Non-pigmented ciliary epithelial cell (primary cell): ENCODE measurements around the gene ITPK1.

Experiments used
- DNase-seq: peaks from one replicate; pipeline ENCODE4 v3.0.0-alpha.2; 2010; ENCODE audit warnings: low read depth

The ITPK1 gene

DNA sequence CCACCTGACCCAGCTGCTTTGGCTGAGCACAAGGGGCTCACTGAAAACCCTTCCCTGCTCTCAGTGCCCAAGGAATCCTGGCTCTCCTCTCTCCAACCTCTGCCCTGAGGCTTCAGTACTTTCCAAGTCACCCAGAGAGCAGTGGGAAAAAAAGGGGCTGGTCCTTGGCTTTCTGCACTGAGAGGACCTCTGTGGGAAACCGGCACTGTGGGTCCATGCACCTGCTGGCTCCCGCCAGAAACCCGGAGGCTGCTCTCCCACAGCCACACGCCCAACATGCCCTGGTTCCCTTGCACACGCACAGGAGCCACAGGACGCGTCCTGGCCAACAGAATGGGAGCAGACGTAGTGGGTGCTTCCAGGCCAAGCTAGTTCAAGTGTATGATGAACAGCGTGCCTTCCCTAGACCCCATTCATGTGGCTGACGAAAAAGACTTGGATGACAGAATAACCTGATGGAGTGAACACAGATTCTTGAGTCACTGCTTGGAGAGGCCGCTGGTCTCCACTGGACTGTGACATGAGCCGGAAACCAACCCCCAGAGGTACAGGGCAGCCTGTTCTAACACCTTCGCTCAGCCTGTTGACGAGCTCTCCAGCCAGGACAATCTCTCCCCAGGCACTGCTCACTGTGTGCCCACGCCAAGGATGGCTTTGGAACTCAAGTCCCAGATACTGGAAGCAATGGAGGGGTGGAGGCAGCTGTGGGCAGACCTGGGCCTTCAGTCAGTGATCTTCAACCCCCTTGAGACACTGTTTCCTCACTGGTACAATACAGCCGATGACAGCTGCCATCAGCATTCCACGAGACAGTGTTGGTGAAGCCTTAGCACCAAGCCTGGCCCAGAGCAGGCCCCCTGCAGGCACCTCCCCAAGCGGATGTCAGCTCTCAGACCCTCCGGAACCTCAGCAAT, 87.7 kb downstream of the ITPK1 start:
- DNase-seq = no peak

DNA sequence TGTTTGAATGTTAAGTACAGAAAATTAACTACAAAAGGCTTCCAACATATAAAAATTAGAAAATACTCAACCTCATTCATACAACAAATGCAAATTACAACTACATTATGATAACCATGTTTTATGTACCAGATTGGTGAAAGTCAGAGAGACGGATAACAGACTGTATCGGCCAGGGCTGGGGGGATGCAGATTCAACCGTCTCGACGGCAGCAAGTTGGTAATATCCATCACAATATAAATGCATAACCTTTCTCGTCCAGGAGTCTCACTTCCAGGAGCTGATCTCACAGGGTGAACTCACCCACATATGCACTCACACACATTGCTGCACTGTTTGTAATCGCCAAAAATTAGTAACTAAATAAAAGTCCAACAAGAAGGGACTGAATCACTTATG, 89.4 kb downstream of the ITPK1 start:
- DNase-seq = no peak

DNA sequence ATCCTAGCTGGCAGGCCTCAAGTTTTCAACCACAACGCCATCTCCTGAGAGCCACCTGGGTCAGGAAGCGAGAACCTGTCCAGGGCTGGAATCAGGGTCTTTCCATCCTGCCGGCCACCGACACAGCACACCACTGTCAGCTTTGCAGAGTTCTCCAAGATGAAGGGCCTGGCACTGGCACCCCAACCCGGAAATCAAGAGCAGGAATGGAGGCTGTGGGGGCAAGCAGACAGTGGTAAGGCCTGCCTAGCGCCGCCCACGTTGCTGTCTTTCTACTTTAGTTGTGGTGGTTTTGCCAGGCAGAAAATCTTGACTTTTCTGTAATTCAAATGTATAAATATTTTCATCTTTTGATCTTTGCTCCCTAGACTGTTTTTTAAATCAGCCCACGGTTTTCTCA, 90.7 kb downstream of the ITPK1 start:
- DNase-seq = no peak

DNA sequence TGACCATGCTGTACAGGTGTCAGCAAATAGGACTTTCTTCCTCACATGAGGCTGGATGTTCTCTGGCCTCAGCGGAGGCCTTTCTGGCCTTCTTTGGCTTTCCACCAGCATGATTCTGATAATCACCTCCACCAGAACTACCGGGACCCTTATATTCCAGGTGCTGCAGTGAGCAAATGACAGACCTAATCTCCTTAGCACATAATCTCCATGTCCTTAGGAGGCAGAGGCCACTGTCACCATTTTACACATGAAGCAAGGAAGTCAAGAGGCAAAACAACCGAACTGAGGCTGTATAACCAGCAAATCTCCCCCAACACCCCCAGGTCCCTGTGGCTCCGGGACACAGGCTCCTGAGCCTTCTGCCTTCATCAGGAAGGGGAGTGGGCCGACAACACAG, 91.2 kb downstream of the ITPK1 start:
- no peak for DNase-seq

DNA sequence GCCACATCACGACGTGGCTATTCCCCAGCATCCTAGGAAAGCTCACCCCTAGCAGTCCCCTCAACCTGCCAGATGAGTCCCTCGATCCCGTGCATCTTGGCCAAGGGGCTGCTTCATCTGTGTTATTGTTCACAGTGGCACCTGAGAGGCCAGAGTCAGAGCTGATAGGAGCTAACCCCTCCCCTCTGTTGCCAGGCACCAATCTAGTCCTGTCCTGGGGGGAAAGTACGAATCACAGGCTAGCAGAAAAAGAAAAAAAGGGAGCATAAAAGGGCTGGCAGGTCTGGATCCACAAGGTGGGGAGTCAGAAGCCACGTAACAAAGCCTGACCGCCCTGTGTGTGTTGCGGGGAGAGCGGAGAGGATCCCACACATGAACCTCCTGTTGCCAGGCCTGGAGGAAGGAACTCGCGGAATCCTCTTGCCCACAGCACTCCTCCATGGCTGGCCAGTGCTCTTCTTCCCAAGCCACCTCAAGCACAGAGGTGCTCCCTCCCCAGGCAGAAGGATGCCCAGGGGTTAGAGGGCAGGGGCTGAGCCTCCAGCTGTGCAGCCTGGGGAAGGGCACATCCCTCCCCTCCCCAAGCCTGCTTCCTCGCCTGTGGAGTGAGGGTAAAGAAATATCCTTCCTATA, 91.8 kb downstream of the ITPK1 start:
- no peak for DNase-seq

DNA sequence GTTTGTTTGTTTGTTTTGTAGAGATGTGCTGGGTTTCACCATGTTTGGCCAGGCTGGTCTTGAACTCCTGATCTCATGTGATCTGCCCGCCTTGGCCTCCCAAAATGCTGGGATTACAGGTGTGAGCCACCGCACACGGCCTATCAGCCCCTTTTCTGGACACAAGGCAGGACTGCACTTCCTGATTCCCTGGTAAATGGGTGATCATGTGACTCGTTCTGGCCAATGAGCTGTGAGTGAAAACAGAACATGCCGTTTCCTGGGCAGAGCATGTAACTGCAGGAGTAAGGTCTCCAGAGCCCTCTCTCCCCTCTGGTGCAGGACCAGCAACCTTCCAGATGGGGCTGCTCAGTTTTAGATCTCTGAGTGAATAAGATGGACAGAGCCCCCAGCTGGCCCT, 92.7 kb downstream of the ITPK1 start:
- no peak for DNase-seq

DNA sequence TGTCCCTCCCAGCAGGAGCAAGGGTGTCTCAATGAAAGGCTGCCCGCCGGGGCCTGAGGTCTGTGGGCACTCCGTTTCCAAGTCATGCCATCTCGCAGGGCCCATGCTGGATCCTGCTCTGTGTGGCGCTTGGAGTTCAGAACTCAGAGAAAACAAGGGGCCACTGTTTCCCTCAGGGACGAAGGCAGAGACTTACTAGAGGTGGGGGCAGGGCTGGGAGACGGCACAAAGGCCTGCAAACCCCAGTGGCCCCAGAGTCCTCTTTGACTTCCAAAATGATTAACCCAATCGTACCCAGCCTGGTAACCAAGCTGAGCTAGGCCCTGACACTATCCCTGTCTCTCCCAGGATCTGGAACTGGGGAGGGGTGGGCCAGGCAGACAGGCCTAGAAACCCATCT, 95.8 kb downstream of the ITPK1 start:
- no peak for DNase-seq

DNA sequence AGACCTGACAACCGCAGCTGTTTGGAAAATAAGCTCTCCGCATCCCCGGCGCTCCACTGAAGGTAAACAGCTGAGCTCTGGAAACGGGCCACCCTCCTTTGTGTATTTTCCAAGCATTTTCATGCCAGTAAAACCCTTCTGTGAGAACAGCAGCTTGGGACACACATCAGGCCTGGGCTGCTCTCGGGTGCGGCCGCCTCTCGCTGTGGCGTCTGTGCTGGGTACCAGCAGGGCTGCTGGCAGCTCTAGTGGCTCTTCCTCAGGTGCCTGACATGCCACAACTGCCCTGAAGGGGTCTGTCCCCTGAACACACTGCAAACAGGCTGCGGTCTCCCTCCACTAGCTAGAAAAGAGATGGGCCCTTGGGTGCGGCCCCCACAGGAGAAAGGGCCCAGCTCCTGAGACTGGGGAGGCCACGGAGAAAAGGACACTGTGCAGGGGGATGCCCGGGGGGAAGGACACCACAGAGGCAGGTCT, 96.3 kb downstream of the ITPK1 start:
- no peak for DNase-seq

DNA sequence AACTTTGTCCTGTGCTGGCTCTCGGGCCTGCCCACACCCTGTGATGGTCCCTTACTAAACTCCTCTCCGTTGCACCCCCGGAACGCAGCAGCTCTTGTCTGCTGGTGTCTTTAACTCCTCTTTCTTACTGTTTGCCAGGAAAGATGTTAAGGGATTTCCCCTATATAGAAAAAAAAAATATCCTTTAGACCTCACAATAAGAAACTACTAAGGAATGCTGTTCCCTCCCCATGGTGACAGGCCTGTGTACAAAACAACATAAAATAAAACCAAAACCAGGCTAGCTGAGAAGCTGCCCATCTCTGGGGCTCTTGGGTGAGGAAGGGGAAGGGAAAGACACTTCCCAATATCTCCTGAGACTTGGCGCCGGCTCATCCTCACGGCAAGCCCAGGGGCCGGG, 97.4 kb downstream of the ITPK1 start:
- no peak for DNase-seq

DNA sequence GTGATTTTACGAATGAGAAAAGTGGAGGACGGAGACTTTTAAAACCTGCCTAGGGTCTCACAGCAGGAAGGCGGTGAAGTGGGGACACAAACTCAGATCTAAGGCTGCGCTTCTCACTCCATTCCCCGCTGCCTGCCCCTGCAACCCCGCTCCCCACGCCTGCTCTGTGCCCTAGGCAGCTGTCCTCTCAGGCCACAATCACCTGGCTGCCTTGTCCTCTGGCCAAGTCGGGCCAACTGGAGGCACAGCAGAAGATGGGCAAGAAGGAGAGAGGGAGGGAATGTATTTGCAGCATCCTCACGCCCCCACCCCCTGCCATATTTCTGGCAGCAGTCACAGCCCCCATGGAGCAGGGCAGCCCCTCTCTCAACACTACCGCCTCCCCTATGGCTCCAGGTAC, 97.8 kb downstream of the ITPK1 start:
- no peak for DNase-seq

DNA sequence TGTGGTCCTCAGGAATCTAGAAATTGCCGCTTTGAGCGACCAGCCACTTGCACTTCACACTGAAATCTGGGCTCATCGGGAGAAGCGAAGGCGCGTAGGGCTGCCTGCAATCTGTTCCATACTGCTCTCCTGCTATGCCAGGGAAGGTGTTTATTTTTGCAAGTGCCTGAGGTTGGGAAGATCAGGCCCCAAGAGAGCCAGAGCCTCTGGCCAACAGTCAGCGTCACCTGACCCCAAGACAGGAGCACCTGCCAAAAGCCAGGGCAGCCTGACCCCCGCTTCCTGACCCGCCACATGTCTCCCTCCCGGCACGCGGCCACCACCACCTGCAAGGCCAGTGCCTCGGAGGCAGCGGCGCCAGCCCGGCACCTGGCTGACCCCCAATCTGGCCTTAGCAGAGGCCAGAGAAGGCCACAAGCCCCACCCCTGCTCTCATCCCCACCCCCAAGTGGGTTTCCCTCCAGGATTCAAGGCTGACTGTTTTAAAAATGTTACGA, 98.4 kb downstream of the ITPK1 start:
- no peak for DNase-seq

DNA sequence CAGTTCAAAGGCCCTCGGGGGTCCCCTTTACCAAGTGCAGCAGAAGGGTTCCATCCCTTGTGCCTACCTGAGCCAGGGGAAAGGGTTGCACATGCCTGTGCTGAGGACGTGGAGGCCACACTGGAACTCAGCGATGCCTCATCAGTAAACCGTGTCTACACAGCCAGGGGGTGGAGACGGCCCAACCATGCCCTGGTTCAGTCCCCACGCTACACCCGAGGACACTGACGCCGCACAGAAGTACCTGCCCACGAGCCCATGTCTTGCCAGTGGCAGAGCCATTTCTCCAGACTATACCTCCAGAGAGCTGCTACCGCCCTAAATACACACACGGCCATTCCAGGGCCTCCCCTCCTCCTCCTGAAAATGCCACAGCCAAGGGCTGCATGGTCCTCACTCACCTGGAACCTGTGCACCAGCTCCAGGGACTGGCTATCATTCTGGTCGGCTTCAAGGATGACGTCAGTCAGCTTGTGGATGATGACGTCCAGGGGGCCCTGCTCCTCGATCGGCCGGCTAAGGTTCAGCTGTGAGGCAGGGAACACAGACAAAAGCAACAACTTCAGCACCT, 99.4 kb downstream of the ITPK1 start:
- DNase-seq = no peak

DNA sequence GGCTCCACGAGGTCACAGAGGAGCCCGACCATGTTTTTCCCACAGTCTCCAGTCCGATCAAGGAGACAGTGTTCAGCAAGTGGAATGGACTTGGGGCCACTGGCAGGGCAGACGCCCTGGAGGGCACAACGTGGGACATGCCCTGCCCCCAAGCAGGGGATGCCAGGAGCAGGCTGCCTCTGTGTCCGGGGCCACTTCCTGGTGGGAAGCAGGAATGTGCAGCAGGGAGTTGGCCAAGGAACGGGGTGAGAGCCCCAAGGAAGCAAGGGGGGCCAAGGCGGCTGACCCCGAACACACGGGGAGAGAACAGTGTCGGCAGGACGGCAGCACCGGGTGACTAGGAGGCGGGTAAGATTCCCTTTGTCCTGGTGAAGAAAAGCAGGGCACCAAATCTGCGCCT, 100.2 kb downstream of the ITPK1 start:
- no peak for DNase-seq

DNA sequence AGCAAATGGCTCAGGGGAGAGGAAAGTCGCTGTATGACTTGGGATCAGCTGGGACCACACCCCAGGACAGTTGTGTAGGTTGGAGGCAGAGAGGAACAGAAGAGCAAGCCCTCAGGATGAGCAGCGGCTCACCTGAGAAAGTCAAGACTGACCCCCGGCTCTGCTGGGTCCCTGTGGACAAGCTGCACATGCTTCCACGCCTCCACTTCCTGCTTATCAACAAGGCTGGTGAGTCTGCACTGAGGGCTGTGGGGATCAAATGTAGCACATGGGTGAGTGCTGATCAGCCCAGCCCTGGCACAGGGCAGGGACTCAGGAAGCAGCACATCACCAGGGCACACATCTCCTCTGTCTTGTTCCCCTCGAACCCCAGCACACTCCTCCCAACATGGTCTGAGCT, 100.7 kb downstream of the ITPK1 start:
- DNase-seq = no peak

DNA sequence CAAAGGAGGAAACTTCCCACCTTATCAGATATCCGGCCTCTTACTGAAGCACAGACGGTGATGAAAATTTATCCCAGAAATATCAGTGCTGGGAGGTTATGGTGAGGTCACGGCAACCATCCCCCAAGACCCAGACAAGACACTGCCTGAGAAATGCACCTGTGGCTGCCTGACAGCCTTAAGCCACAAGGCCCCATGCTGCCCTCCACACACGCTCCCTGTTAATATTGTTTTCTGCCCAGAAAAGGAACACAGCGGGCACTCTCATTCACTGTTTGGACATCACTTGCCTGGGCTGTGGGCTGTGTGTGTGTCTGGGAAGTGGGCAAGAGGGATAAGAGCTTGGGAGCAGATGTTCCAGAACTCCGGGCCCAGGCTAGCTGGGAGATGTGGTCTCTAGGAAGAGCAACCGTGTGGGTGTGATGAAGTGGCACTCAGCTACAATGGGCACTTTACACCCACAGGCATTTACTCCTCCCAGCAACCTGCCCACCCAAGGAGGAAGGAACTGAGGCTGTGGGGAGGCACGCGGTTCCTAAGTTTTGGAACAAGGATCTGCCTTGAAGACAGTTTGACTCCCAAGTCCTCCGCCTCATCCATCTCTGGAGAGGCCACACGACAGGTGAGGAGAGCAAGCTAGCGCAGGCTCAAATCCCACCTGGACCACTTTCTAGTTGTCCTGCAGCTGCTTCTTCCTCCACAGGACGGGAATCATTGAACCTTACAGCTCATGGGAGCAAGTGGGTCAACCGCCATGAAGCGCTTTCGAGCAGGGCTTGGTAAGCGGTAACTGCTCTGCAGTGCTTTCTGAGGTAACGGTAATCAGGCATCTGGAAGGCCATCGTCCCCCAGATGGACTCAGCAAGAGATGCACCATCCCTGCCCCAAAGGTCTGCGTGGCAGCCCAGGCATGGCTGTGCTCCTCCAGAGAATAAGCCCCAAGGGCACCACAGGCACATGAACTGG, 101.4 kb downstream of the ITPK1 start:
- DNase-seq = no peak

DNA sequence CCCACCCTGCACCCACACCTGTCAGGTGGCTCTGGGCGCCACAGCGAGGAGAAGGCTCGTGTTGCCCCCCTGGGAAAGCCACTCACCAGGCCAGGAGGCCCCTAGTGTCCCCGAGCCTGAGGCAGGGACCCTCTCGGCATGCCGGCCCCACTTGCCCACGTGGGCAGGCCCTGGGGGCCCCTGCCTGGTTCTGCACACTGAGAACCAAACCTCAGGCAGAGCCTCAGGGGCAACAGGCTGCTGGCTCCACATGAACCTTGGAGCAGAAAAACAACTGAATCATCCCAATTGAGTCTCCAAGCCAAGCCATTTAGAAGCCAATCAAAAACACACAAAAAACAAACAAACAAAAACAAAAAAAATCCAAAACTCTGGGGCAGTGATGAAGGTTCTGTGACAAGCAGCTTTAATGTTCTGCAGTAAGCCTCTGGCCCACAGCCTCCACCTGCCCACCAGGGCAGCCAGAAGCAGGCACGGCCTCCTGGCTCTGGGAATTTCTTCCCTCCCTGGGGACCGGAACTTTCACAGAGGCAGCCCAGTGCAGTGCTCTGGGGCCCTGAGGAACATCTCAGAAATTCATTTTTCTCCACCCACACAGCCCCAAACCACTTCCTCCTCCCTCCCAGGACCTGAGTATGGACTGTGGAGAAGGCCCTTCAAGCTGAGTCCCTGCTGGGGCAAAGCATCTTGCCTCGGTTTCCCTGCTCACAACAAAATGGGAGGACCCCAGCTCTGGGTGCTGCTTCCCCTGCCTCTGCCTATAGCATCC, 102.6 kb downstream of the ITPK1 start:
- no peak for DNase-seq

DNA sequence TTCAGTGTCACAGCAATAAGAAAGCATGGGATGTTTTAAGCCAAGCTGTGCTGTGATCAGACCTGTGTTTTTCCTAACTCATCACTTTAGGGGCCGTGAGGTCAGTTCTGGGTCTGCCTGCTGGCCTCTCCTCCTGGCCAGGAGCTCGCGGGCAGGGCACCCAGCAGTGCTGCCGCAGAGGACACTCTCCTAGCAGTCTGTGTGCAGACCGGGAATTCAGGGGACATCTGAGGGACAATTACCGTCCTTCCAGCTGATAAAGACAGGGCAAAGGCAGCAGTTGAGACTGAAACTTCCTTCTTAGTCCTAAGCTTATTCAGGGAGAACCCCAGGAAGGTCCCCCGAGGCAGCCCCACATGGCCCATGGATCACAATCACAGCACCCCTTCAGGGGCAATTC, 103.2 kb downstream of the ITPK1 start:
- DNase-seq = no peak

DNA sequence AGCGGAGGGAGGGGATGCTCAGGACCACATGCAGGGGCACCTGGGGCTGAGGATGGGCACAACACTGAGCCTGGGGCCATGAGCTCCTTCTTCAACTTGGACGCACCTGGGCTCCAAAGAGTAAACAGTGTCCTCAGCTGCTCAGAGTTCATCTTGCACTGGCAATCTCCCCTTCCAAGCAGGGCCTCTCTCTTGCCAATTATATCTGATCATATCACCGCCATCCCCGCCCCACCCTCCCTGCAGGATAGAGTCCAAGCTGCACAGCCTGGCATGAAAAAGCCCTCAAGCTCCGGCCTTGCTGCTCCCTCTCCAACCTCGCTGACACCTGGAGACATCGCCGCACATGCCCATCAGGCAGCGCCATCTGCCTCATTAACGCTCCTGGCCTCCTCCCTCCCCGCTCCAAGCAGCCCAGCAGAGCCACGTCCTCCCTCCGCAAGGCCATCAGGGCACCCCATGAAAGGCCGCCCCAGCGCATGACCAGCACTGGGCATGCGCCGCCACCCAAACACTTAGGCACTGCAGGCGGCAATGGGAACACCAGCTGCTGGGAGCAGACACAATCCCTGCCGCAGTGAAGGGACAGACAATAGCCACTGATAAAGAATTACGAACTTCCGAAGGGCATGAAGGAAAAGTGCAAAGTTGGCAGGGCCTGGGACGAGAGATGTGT, 103.9 kb downstream of the ITPK1 start:
- no peak for DNase-seq

DNA sequence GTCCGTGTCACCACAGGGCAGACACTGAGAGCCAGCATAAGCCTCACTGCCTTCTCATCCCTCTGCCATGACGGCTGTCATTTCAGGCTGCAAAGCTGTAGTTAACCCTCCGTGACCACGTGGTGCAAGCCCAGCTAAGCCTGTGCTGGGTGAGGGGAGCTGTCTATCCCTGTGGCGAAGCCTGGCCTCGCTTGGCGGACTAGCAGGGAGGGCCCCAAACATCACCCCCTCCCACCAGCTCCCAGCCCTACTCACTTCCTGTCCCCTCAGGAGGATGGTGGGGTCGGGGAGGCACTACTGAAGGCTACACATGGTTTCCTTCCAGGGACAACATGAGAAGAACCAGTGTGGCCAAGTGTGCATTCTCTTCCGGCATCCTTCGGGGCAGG, 104.6 kb downstream of the ITPK1 start:
- no peak for DNase-seq

DNA sequence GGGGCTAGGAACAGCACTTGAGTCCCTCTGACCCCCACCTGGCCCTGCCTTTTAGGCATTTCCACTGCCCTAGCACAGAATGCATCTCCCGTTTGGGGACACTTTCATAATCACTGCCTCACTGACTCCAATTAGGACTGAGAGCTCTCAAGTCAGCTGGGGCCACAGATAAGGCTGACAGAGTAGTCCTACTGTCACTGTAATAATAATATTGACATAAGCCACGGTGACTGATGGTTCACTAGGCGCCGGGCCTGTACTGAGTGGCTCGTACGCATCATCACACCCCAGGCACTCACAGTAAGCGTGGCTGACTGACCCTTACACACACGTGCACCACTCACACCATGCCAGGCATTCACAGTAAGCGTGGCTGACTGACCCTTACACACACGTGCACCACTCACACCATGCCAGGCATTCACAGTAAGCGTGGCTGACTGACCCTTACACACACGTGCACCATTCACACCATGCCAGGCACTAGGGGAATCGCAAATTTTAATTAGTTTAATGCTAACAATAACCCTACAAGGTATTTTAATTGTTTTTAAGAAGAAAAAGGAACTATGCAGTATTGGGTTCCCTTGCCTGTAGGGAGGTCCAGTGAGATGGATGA, 105.1 kb downstream of the ITPK1 start:
- no peak for DNase-seq
